Testis (tissue), 3 donors: ENCODE results near the gene ZNF205. TPM values are rescaled to one million over a fixed set of nuclear protein-coding genes. Genes with fewer than 3 reads are reported as not detected.
A peak's percentile ranks its signal among the peaks of the same experiment; 100 is the strongest.
"Not testable (repeated sequence)": the region's sequence is repeated elsewhere in the genome, so short reads cannot be mapped to it uniquely, and the experiment has no call there.

Experiments used
- DNase-seq: peaks from one replicate; pipeline ENCODE4 v3.0.0-alpha.2; 2019
- H3K27ac ChIP-seq, 2 donors: fragments of 200-600 bp; sonication (generic); one replicate each; pipeline ENCODE4 v1.5.1; 2019
- H3K27me3 ChIP-seq: fragments of 200-600 bp; sonication (generic); one replicate; pipeline ENCODE4 v1.5.1; 2019
- H3K36me3 ChIP-seq: fragments of 200-600 bp; sonication (generic); one replicate; pipeline ENCODE4 v1.5.1; 2017; ENCODE audit warnings: low read depth; ENCODE audit errors: missing control alignments
- H3K4me1 ChIP-seq: fragments of 200-600 bp; sonication (generic); one replicate; pipeline ENCODE4 v1.5.1; 2019
- H3K4me3 ChIP-seq, 2 donors: fragments of 200-600 bp; sonication (generic); one replicate each; pipeline ENCODE4 v1.5.1; 2017 to 2019
- H3K9me3 ChIP-seq: fragments of 200-600 bp; sonication (generic); one replicate; pipeline ENCODE4 v1.5.1; 2017
- POLR2A ChIP-seq: fragments of 450-650 bp; IDR thresholded peaks from one replicate; pipeline ENCODE4 v1.6.1; 2017; ENCODE audit warnings: antibody characterized with exemption, mild to moderate bottlenecking, moderate library complexity
- WGBS, 2 donors: methylation state at CpG; one replicate each; pipeline ENCODE4 v1.1.5; 2018; 5-methylcytosine and 5-hydroxymethylcytosine counted together
- intact Hi-C: fragments of 100-400 bp; cut with DNase I; formaldehyde crosslinking; loops from one replicate; pipeline ENCODE4 v1.15.1; 2023; ENCODE audit warnings: low total_unique reads
- polyA plus RNA-seq: library from polyadenylated mRNA; stranded (reverse); fragments of 350-450 nt; fragmentation: Illumina TruSeq; extraction: RNeasy Lipid Tissue Mini Kit (QIAGEN cat#74804); gene quantifications from one replicate; pipeline ENCODE4 v1.2.3, GENCODE V29; 2014; ENCODE audit warnings: low read depth, low replicate concordance; ENCODE audit not compliant: insufficient read depth
- total RNA-seq, 2 donors: library from RNA; depleted of rRNA; stranded (reverse); fragments of >200 nt; gene quantifications; one replicate each; pipeline ENCODE4 v1.2.3, GENCODE V29; 2016
- TF ChIP-seq, protein P1 (sequence below), 3 experiments: fragments of 450-650 bp in 2 of 3; fragments of 200-600 bp in 1 of 3; sonication (generic) in 1 of 3; IDR thresholded peaks; one replicate each; pipeline ENCODE4 v1.5.1; 2016 to 2019; ENCODE audit warnings: antibody characterized with exemption in 3 of 3, mild to moderate bottlenecking in 2 of 3, moderate library complexity in 1 of 3

ZNF205 gene
- total and polyA plus RNA-seq, 3 donors from 2014 or later: 5.5 to 19.4 (median 9.8) TPM

DNA sequence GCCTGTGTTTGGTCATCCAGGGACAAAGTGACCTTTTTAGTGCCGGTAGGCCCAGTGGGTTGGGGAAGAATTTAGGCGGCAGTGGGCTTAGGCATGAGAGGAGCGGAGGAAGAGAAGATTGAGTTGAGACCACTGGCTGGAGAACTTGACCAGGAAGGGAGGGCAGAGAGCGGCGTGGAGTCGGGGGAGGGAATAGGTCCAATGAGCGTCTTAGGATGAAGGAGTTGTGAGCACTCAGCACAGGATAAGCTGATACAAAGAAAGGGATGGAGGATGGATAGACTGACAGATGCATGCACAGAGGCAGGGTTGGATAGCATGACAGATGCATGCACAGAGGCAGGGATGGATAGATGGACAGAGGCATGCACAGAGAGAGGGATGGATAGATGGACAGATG is 38.9 kb upstream of the ZNF205 start:
- H3K4me1 ChIP-seq: peaks cover 5% of the 10 kb centered on the region
- no peak for TF ChIP-seq POLR2A
- TF ChIP-seq, protein P1, sequence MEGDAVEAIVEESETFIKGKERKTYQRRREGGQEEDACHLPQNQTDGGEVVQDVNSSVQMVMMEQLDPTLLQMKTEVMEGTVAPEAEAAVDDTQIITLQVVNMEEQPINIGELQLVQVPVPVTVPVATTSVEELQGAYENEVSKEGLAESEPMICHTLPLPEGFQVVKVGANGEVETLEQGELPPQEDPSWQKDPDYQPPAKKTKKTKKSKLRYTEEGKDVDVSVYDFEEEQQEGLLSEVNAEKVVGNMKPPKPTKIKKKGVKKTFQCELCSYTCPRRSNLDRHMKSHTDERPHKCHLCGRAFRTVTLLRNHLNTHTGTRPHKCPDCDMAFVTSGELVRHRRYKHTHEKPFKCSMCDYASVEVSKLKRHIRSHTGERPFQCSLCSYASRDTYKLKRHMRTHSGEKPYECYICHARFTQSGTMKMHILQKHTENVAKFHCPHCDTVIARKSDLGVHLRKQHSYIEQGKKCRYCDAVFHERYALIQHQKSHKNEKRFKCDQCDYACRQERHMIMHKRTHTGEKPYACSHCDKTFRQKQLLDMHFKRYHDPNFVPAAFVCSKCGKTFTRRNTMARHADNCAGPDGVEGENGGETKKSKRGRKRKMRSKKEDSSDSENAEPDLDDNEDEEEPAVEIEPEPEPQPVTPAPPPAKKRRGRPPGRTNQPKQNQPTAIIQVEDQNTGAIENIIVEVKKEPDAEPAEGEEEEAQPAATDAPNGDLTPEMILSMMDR (IDR thresholded peaks at IDR 0.05): no peak
- intact Hi-C loops: no loop called here
- H3K9me3 ChIP-seq: no peaks in the 10 kb centered on the region
- no peak overlapping the region for H3K4me3 ChIP-seq
- WGBS, 2 donors: 90 to 97% methylated on average over 7 of the region's 7 CpGs
- DNase-seq: no peak
- H3K27me3 ChIP-seq: no peaks in the 10 kb centered on the region
- H3K36me3 ChIP-seq: no peaks in the 10 kb centered on the region
- no peak overlapping the region for H3K27ac ChIP-seq

DNA sequence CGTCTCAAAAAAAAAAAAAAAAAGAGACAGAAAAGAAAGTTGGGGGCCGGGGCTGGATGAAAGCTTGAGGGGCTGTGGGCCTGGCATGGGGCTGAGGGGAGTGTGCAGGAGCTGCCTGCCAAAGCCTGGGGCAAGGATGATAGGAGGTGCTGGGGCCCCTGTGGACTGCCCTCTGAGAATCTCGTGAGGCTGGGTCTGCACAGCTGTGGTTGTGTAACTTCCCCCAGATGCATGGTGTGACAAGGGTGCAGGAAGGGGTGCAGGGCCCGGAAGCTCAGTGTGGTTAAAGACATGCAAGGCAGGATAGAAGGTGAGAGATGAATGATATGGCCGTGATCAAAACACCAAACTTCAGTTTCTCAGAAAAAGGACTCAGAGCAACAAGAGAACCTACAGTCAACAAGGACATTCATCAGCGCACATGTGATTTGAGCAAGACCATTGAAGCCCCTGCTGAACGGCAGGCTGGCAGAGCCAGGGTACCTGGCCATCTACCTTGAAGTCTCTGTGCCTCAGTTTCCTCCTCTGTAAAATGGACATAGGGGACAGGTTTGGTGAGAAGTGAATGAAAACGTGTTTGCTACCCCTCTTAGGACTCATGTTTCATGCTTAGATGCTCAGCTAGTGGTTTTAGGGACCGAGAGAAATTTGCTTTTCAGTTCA is 37.4 kb upstream of the ZNF205 start:
- peak overlapping the region in 1 of 2 donors; percentile 25 for H3K27ac ChIP-seq
- DNase-seq: no peak
- intact Hi-C loops: no loop called here
- no peaks in the 10 kb centered on the region for H3K36me3 ChIP-seq
- H3K27me3 ChIP-seq: no peaks in the 10 kb centered on the region
- H3K4me1 ChIP-seq: peaks cover 5% of the 10 kb centered on the region
- H3K9me3 ChIP-seq: no peaks in the 10 kb centered on the region
- no peak for TF ChIP-seq POLR2A
- TF ChIP-seq, protein P1 (IDR thresholded peaks at IDR 0.05): no peak
- H3K4me3 ChIP-seq: no peak overlapping the region
- 63 to 71% methylated on average over 9 of the region's 9 CpGs for WGBS, 2 donors

DNA sequence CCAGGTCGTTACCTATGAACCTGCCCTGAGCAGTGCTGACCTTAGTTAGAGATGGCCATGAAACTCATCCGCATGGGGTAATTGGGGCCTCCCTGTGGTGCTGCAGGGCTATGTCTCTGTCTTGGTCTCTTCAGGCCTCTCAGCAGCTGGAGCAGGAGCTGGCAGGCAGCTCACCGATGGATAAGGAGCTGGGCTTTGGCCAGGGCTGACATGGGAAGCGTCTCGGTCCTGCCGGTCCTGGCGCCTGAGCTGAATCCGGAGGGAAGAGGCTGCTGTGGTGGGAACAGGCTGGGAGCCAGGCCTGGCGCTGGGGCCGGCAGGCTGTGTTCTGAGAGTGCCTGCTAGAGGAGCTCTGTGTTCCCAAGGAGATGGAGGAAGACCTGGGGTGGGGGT is 36.9 kb upstream of the ZNF205 start:
- TF ChIP-seq POLR2A: no peak
- TF ChIP-seq, protein P1 (IDR thresholded peaks at IDR 0.05): no peak
- H3K4me3 ChIP-seq: no peak overlapping the region
- H3K9me3 ChIP-seq: no peaks in the 10 kb centered on the region
- no peaks in the 10 kb centered on the region for H3K27me3 ChIP-seq
- H3K4me1 ChIP-seq: peaks cover 5% of the 10 kb centered on the region
- no peaks in the 10 kb centered on the region for H3K36me3 ChIP-seq
- DNase-seq: peak; percentile 87
- 29 to 42% methylated on average over 4 to 10 of the region's 10 CpGs for WGBS, 2 donors
- peak overlapping the region in 1 of 2 donors; percentile 25 for H3K27ac ChIP-seq
- intact Hi-C loops: no loop called here

DNA sequence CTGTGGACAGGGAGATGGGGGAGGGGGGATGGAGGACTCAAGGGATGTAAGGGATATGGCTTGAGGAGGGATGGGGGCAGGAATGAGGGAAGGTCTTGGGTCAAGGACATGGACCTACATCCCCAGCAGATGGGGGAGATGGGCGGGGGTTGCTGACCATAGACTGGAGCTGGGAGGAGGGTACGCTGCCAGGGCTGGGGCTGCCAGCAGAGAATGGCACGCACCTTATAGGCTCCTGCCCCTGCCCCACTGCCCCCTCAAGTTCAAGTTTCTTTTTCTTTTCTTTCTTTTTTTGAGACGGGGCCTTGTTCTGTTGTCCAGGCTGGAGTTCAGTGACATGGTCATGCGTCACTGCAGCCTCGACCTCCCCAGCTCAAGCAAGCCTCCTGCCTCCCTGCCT is 36.4 kb upstream of the ZNF205 start:
- H3K27ac ChIP-seq, H3K4me1 ChIP-seq, H3K36me3 ChIP-seq, DNase-seq, H3K4me3 ChIP-seq, intact Hi-C loops, H3K9me3 ChIP-seq, H3K27me3 ChIP-seq: not testable (repeated sequence)
- 72 to 76% methylated on average over 6 of the region's 6 CpGs for WGBS, 2 donors

DNA sequence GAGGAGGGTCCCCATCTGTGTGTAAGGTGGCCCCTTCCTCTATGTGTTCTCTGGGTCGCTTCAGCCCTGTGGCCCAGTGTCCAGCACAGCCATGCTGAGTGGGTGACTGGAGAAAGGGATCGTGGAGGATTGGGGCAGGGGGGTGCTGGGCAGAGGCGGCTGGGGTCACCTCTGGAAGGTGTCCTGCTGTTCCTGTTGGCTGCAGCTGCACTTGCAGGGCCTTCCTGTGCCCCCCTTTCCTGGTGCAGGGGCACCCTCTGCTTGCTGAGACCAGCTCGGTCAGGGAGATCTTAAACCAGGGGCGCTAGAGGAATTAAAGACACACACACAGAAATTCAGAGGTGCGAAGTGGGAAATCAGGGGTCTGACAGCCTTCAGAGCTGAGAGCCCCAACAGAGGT is 35.8 kb upstream of the ZNF205 start:
- Histone ChIP-seq H3K27ac (no peak overlapping the region), H3K4me3 (no peak overlapping the region), H3K4me1 (peaks cover 5% of the 10 kb centered on the region), H3K36me3 (no peaks in the 10 kb centered on the region), H3K27me3 (no peaks in the 10 kb centered on the region), H3K9me3 (no peaks in the 10 kb centered on the region)
- WGBS, 2 donors: 69 to 80% methylated on average over 3 to 6 of the region's 6 CpGs
- no peak for DNase-seq
- intact Hi-C loops: no loop called here
- TF ChIP-seq POLR2A: no peak
- TF ChIP-seq, protein P1 (IDR thresholded peaks at IDR 0.05): no peak
